ENCODE data around the gene GBP3. TPM values are rescaled to one million over a fixed set of nuclear protein-coding genes. Genes with fewer than 3 reads are reported as not detected.

Gene GBP3
- total RNA-seq, 1 experiment from 2014 or later, result 60.0 TPM

- Mint-ChIP-seq H3K36me3 (ENCODE audit: insufficient read depth, unreplicated experiment) (peaks cover 16% of the 10 kb centered on the region), H3K27ac (ENCODE audit: unreplicated experiment) (no peak overlapping the region), H3K27me3 (ENCODE audit: unreplicated experiment) (no peaks in the 10 kb centered on the region), H3K9me3 (ENCODE audit: low read depth, unreplicated experiment) (peaks cover 4% of the 10 kb centered on the region), H3K4me3 (ENCODE audit: low read depth, unreplicated experiment) (no peak overlapping the region), H3K4me1 (ENCODE audit: low read depth, unreplicated experiment) (peaks cover 9% of the 10 kb centered on the region)
- intact Hi-C loops (cut with micrococcal nuclease; ENCODE audit: unreplicated experiment), result no loop called here
- DNase-seq, result no peak
- CTCF ChIA-PET, result interaction anchor here (1.1 kb wide), 1 partner anchor 17 kb away, joined by 7 read pairs; no protein-coding TSS in a partner anchor
- TF ChIP-seq CTCF (IDR thresholded peaks at IDR 0.05; ENCODE audit: unreplicated experiment), result no peak
- BruUV-seq (replicated peaks), result no TSS peak
These were observed 21.2 kb downstream of the GBP3 start for GRCh38 chr1:89001510-89001909.

GRCh38 chr1:88998716-88999115, 23.9 kb downstream of the GBP3 start:
- CTCF ChIA-PET, result interaction anchor here (0.8 to 1.2 kb wide), 2 partner anchors 15 to 455 kb away, joined by 3 to 4 read pairs; no protein-coding TSS in a partner anchor
- no peak overlapping the region for H3K4me3 Mint-ChIP-seq (ENCODE audit: low read depth, unreplicated experiment)

GRCh38 chr1:88990426-88990825, 32.2 kb downstream of the GBP3 start:
- Mint-ChIP-seq H3K4me3 (ENCODE audit: low read depth, unreplicated experiment) (no peak overlapping the region), H3K27me3 (ENCODE audit: unreplicated experiment) (no peaks in the 10 kb centered on the region), H3K27ac (ENCODE audit: unreplicated experiment) (peak overlapping the region; percentile 7), H3K36me3 (ENCODE audit: insufficient read depth, unreplicated experiment) (peaks cover 13% of the 10 kb centered on the region), H3K9me3 (ENCODE audit: low read depth, unreplicated experiment) (no peaks in the 10 kb centered on the region), H3K4me1 (ENCODE audit: low read depth, unreplicated experiment) (peaks cover 42% of the 10 kb centered on the region)
- no peak for TF ChIP-seq CTCF (IDR thresholded peaks at IDR 0.05; ENCODE audit: unreplicated experiment)
- CTCF ChIA-PET, result interaction anchor here (0.8 kb wide), 1 partner anchor 31 kb away, joined by 5 read pairs; no protein-coding TSS in a partner anchor
- BruUV-seq (replicated peaks), result no TSS peak
- intact Hi-C loops (cut with micrococcal nuclease; ENCODE audit: unreplicated experiment), result no loop called here
- no peak for DNase-seq

More at GRCh38 chr1:88998716-88999115, 23.9 kb downstream of the GBP3 start:
- peaks cover 9% of the 10 kb centered on the region for H3K4me1 Mint-ChIP-seq (ENCODE audit: low read depth, unreplicated experiment)
- peak; percentile 35 for DNase-seq
- intact Hi-C loops (cut with micrococcal nuclease; ENCODE audit: unreplicated experiment), result loop anchor here (1.0 kb wide), 2 partner anchors 360 to 457 kb away; no protein-coding TSS in a partner anchor
- peak; percentile 29 for TF ChIP-seq CTCF (IDR thresholded peaks at IDR 0.05; ENCODE audit: unreplicated experiment)
- no peak overlapping the region for H3K27ac Mint-ChIP-seq (ENCODE audit: unreplicated experiment)
- H3K36me3 Mint-ChIP-seq (ENCODE audit: insufficient read depth, unreplicated experiment), result no peaks in the 10 kb centered on the region
- BruUV-seq (replicated peaks), result no TSS peak
- peaks cover 4% of the 10 kb centered on the region for H3K9me3 Mint-ChIP-seq (ENCODE audit: low read depth, unreplicated experiment)
- no peaks in the 10 kb centered on the region for H3K27me3 Mint-ChIP-seq (ENCODE audit: unreplicated experiment)

- Mint-ChIP-seq H3K27ac (ENCODE audit: unreplicated experiment) (peak overlapping the region; percentile 89), H3K4me1 (ENCODE audit: low read depth, unreplicated experiment) (peaks cover 80% of the 10 kb centered on the region), H3K9me3 (ENCODE audit: low read depth, unreplicated experiment) (no peaks in the 10 kb centered on the region), H3K4me3 (ENCODE audit: low read depth, unreplicated experiment) (peak overlapping the region; percentile 55), H3K27me3 (ENCODE audit: unreplicated experiment) (no peaks in the 10 kb centered on the region), H3K36me3 (ENCODE audit: insufficient read depth, unreplicated experiment) (peaks cover 47% of the 10 kb centered on the region)
- intact Hi-C loops (cut with micrococcal nuclease; ENCODE audit: unreplicated experiment), result no loop called here
- no TSS peak for BruUV-seq (replicated peaks)
- CTCF ChIA-PET, result interaction anchor here (1.2 kb wide), 1 partner anchor 55 kb away, joined by 3 read pairs; no protein-coding TSS in a partner anchor
- no peak for TF ChIP-seq CTCF (IDR thresholded peaks at IDR 0.05; ENCODE audit: unreplicated experiment)
- DNase-seq, result peak; percentile 27
These were observed 37.0 kb downstream of the GBP3 start for GRCh38 chr1:88985692-88986091.

Measured in Calu3 (cell line).